ENCODE results near the gene SCFD2. TPM values are rescaled to one million over a fixed set of nuclear protein-coding genes. Genes with fewer than 3 reads are reported as not detected.

SCFD2 gene
- total RNA-seq, 1 donor from 2014 or later = 14.3 TPM

- no peak overlapping the region for H3K4me3 ChIP-seq
- intact Hi-C loops (cut with DNase I) = no loop called here
- H3K27ac ChIP-seq = no peak overlapping the region
- H3K9me3 ChIP-seq = no peaks in the 10 kb centered on the region
- H3K27me3 ChIP-seq = no peaks in the 10 kb centered on the region
- H3K36me3 ChIP-seq = no peaks in the 10 kb centered on the region
- H3K4me1 ChIP-seq = no peaks in the 10 kb centered on the region
- no peak for TF ChIP-seq CTCF (IDR thresholded peaks at IDR 0.05)
- ATAC-seq (no peak), DNase-seq (no peak)
These were observed 51.6 kb downstream of the SCFD2 start for GRCh38 chr4:53314252-53314651.

- TF ChIP-seq CTCF (IDR thresholded peaks at IDR 0.05) = no peak
- Histone ChIP-seq H3K36me3 (no peaks in the 10 kb centered on the region), H3K27ac (no peak overlapping the region), H3K4me3 (no peak overlapping the region), H3K4me1 (no peaks in the 10 kb centered on the region), H3K27me3 (no peaks in the 10 kb centered on the region), H3K9me3 (no peaks in the 10 kb centered on the region)
- ATAC-seq (no peak), DNase-seq (no peak)
- intact Hi-C loops (cut with DNase I) = no loop called here
These were observed 52.4 kb downstream of the SCFD2 start for GRCh38 chr4:53313510-53313909.

- H3K27ac ChIP-seq = no peak overlapping the region
- no peaks in the 10 kb centered on the region for H3K9me3 ChIP-seq
- no peaks in the 10 kb centered on the region for H3K4me1 ChIP-seq
- no peak overlapping the region for H3K4me3 ChIP-seq
- no peaks in the 10 kb centered on the region for H3K36me3 ChIP-seq
- TF ChIP-seq CTCF (IDR thresholded peaks at IDR 0.05) = no peak
- DNase-seq (no peak), ATAC-seq (no peak)
- intact Hi-C loops (cut with DNase I) = no loop called here
- no peaks in the 10 kb centered on the region for H3K27me3 ChIP-seq
These were observed 56.4 kb downstream of the SCFD2 start for GRCh38 chr4:53309321-53310040.

- no peaks in the 10 kb centered on the region for H3K4me1 ChIP-seq
- no peak for DNase-seq
- H3K27ac ChIP-seq = no peak overlapping the region
- no peaks in the 10 kb centered on the region for H3K36me3 ChIP-seq
- H3K27me3 ChIP-seq = no peaks in the 10 kb centered on the region
- ATAC-seq = peak; percentile 53
- no peaks in the 10 kb centered on the region for H3K9me3 ChIP-seq
- TF ChIP-seq CTCF (IDR thresholded peaks at IDR 0.05) = no peak
- intact Hi-C loops (cut with DNase I) = no loop called here
- H3K4me3 ChIP-seq = no peak overlapping the region
These were observed 57.8 kb downstream of the SCFD2 start for GRCh38 chr4:53307819-53308780.

- no peak for DNase-seq
These were observed 58.7 kb downstream of the SCFD2 start for GRCh38 chr4:53307210-53307609.

More at GRCh38 chr4:53307210-53307609, 58.7 kb downstream of the SCFD2 start:
- H3K27ac ChIP-seq = no peak overlapping the region
- intact Hi-C loops (cut with DNase I) = no loop called here
- no peak for TF ChIP-seq CTCF (IDR thresholded peaks at IDR 0.05)
- no peaks in the 10 kb centered on the region for H3K4me1 ChIP-seq
- H3K4me3 ChIP-seq = no peak overlapping the region
- no peak for ATAC-seq
- no peaks in the 10 kb centered on the region for H3K9me3 ChIP-seq
- no peaks in the 10 kb centered on the region for H3K27me3 ChIP-seq
- no peaks in the 10 kb centered on the region for H3K36me3 ChIP-seq
